ENCODE measurements around the gene MAML3.
A peak's percentile ranks its signal among the peaks of the same experiment; 100 is the strongest.

The MAML3 gene

DNA sequence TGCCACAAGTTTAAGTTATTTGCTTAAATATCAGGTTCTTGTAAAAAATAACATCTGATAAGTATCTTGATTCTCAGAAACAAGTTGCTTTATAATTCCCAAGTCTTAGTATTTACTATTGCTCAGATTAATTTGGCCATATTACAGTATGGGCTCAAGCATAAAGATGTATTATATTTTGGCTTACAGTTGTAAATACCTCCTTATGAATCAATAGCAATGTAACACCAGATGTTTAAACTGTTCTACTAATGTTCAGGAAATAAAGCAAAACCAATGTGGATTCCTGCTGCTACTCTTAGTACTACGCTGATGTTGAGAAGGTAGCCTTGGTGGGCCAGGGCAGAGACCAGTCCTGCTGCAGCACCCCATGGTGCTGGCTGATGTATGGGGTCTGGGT lies 385.6 kb downstream of the MAML3 start:
- no peak for DNase-seq

DNA sequence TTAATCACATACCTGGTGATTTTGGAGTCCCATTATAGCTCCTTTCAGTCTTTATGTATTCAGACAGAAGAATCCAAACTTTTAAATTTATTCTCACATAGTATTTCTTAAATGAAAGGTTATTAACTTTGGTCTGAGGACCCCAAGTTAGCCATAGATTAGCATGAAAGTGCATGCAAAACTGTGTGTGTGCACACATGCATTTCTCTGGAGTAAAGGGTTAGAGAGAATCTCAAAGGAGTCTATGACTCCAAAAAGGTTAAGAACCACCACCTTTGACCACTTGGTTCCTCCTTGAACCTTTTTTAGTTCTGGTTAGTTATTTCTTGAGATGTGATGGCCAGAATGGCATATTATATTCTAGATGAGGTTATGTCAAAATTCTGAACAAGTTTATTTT lies 386.4 kb downstream of the MAML3 start:
- DNase-seq, result no peak

DNA sequence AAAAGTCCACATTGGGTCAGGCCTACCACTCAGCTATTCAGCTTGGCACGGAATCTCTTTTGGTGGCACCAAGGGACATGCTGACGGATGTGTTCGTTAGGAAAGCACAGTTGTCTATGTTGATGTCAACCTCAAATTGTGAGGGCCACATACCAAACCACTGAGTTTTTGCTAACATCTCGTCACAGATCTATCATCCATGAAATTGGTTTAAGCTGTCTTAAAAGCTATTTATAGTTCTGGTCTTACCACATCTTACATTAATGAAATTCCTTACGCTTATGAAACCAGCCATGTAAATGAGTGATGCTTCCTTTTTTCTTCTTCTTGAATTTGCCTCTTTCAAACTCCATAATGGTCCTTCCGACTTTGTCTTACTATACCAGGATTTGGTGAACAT lies 386.8 kb downstream of the MAML3 start:
- no peak for DNase-seq

DNA sequence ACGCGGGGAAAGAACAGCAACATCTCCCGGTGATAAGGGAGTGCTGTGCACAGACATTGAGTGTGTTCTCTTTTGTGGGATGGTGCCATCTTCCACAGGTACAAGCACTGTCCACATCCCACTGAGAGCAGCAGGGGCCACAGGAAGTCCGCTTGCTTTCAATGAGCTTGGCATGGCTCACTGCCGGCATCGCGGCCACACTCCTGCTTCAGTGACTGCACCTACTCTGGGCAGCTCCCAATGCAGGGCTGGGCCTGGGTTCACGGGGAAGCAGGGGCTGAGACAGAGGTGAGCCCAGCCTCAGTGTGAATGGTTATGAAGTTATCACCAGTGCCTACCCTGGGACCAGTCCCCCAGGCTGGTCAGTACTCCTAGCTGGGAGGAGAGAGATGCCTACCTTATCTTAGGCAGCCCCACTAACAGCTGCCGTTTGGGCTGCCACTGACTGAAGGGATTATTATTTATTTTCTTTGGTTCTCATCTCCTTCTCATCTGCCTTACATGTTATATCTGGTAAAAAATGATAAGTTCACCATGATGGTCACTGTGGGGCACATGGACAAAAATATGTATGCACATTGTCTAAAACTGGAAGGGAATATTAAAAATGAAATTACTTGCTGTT lies 389.2 kb downstream of the MAML3 start:
- no peak for DNase-seq

DNA sequence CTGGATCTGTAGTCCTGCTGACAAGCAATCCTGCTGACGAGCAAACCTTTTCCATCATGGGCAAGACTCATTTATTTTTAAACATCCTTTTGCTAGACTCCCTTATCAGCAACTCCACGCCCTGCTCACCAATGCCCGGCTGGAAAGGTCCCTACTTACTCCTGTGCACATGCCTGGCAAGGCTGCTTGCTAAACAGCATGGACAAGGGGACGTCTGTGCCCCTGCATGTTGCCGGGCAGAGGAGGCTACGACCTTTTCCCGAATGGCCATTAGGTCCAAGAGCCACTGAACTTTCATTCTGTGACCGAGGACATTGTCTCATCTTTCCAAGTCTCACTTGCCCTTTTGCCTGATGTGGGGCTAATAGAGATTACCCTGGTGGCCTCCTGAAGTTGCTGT lies 389.8 kb downstream of the MAML3 start:
- no peak for DNase-seq

DNA sequence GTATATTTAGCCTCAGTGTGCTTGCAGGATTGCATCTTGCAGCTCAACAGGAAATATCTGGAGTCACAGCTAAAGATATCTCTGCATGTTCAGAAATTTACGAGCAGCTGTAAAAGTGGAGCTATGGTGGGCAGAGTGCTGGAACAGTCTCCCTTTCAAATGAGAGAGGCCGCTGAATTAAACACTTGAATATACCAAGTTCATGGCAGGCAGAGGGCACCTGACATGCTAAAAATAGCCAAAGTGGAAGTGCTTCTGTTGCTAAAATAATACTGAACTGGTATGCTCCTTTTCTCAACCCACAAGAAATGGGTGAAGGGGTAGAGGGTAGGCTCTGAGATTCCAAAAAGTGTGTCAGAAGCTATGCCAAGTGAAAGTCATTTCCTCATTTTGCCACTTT lies 390.3 kb downstream of the MAML3 start:
- peak in 5 of 56 donors; percentile 6 to 43 (median 16) for DNase-seq

DNA sequence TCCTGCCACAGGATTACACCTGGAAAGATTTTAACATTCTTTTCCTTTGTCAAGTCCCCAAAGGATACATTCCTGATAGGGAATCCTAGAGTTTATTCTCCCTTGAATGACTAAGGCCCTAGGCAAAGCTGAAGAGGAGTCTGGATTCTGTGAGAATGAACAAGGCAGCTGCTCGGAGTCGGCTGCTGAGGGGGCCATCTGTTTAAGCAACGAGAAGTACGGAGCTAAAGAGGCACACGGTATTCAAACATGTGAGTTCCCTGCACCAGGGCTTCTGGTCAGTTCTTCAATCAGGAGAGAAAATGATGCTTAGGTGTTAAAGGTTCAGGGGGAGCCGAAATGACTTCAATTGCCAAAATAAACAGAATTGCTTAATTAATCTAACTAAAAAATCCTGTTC lies 390.8 kb downstream of the MAML3 start:
- peak in 5 of 56 donors; percentile 12 to 39 (median 28) for DNase-seq

DNA sequence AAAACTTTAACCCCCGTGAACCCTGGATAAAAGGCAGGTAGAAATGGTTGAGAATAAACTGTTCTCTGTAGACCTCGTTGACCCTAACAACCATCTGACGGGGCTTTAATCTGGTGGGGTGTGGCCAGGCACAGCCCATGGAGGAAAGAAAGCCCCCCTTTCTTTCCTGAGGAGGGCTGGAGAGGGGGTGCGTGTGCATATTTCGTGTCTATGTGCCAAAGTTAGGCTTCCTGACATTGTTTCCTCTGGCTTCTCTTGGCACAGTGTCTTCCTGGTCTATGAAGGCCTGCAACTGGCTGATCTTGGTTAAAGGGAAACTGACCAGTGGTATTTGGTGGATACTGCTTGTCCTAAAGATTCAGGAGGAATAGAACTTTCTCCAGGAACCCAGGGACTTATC lies 391.3 kb downstream of the MAML3 start:
- no peak for DNase-seq

DNA sequence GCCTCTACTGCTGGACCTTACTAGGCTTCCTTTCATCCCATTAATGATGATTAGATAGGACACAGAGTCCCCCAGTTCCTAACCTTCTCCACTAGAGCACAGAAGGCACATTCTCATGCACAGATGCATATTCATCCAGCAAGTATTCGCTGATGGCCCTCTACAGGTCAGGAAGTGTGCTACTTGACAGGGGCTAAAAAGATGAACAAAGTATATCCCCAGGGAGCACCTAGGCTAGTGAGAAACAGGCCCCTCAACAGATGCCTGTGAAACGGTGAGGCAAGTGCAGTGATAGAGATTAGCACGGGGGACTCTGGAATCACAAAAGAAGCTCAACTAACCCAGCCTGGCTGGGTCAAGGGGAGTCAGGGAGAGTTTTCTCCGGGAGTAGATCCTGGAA lies 392.5 kb downstream of the MAML3 start:
- DNase-seq, result no peak

DNA sequence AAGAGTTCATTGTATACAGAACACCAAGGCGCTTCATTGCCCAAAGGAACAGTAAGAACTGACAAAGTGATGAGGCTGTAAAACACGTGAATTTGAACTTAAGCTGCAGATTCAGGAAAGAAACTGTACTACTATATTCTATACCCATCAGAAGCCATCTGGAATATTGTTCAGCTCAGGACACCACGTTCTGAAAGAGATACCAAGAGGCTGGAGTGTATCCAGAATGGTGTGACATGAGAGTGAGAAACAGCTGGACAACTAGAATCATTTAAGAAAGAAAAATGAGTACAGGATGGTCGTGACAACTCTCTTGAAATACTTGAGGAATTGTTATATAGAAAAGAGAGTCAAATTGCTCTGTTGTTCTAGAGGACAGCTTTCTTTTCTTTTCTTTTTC lies 393.4 kb downstream of the MAML3 start:
- no peak for DNase-seq

DNA sequence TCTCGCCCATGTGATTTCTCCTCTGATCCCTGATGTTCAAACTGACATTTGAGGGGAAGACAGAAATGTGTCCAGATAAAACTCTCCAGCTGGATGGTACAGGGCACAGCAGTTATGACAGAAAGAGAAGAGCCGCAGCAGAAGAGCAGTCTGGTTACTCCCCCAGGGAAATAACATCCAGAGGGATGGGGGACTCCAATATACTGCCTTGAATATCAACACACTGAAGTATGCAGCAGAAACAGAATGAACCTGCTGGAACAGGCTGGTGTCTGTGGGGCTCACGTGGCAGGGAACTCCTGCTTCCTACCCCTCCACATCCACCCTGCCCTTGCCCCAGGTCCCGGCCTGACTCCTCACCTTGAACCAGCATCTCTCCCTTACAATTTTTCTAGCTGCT lies 394.9 kb downstream of the MAML3 start:
- DNase-seq, result no peak

DNA sequence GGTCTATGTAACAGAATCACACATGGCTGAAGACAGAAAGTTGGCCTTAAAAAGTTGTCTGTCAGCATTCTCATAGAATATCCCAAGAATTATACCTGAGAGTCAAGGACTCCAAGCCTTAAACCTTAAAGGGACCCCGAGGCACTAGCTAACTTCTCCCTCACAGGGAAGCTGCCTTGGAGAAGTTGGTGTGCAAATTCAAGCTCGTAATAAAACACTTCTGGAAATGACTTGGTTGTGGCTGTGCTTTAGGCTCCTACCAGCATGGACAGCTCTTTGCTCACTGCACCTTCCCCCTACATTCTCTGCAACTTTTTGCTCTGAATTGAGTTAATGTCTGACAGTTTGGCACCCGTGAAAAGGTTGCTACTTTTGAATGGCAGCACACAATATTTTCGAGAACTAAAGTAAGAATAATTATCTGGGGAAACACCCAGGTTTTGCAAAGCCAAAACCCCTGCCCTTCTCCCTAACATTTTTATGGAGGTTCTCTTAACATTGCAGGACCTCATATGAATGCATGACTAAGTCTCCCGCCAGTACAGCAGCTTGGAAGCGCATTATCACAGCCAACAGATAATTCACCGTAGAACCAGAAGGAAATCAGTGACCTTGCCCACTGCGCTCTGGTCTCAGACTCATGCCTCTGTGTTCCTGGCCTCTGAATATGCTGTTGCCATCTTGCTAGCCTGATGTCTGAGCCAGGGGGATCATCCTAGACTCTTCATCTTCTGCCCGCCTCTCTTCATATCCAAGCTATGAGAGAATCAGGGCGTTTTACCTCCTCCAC lies 397.4 kb downstream of the MAML3 start:
- DNase-seq, result no peak

DNA sequence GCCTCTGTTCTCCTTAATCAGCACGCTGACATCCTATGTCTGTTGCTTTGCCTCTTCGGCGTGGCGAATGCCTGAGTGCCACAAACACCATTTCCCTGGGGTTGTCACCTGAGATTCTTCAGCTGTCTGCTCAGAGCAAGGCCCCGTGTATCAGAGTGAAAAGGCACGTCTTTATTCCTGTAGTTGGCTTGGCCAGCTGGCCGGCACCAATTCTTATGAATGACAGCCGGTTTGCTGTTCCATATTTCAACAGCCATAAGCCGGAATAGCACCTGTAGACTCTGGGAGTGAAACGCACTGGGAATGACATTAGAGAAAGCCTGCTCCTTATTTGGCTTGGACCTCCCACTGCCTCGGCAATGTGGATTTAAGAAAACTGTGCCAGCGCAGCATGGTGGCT lies 399.0 kb downstream of the MAML3 start:
- DNase-seq, result no peak

DNA sequence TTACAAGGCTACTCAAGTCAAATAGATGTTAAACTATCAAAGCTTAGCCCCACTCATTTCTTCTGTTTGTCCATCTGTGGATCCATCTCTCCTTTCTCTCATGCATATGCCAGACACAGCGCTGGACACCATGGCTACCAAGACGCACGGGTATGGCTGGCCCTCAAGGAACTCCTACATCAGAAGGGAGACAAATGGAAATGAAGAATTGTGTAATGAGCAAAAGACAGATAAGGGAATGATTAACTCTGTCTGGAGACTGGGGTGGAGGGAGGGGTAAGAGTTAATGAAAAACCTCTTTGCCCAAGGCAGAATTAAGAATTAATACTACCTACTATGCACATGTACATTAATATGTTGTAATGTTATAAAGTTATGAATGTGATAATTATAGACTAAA lies 400.3 kb downstream of the MAML3 start:
- no peak for DNase-seq

DNA sequence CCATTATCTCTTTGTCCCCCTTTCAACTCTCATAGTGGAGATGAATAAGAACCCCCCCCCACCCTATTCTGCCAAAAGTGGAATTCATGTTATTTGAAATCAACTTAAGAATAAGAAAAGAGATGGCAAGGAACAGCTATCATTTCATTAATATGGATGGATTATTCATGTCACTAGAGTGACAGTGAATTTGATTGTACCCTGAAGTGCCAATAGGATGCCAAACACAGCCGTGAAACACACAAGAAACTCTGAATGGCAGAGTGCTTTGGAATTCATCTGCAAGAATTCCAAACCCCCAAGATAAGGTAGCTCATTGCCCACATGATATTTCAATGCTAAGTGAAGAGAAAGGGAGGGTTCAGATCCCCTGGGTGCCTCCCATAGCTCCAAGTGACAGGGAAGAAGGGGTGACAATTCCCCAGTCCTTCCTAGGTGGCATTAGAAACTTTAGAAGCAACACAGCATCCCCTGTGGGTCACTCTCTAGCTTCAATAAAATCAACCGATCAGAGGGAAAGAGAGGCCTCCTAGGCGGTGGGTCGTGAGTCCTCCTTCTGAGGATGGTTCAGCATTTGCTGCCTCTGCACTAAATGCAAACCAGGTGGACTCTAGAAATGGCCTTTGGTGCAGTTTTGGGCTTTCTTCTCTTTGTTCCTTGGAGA lies 404.0 kb downstream of the MAML3 start:
- DNase-seq, result no peak

DNA sequence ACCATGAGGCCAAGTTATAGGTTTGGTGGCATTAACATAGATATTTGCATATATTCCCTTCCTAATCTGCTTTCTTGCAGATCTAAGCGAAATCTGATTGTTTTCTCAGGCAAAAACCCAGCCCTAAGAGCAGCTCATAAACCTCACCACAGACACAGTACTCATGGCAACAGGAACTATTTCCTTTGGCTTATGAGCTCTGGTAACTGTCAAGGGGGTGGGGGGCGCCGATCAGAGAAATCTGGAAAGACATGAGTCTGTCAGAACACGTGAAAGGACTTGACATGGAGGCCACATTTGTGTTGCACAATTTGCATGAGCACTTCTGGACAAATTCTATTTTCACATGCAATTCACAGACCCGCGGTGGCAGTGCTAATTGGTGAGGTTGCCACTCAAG lies 404.6 kb downstream of the MAML3 start:
- DNase-seq, result no peak

DNA sequence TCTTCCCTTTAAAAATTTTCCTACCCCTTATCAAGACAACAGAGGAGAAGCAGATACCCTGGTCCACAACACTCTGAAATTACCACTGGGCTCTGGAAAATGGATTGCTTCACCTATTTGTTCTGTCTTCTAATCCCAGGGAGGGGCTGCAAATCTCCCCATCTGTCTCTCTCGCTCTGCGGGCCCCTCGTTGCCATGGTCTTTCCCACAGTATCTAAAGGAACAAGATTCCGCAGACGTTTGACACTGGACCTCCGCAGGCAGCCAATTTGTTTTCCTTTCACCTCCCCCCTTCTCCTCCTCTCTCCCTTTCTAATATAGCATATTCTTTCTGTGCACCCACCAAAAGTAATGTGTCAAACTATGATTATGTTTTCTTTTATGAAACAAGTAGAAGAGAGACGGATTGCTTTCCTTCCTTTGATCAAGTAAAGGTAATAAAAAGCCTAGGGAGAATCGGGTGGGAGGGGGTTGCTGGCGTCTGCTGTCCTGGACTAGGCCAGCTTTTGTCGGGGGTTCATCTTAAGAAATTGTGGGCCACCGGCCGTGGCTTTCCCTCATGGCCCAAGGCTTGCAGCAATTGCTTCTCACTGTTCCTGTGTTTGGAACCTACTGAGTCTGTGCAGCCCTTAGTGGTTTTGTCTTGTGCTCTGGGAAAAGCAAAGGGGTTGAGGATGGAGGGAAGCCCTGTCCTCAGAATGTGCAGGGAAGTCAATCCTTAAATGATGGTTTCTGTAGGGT lies 407.4 kb downstream of the MAML3 start:
- DNase-seq, result no peak

DNA sequence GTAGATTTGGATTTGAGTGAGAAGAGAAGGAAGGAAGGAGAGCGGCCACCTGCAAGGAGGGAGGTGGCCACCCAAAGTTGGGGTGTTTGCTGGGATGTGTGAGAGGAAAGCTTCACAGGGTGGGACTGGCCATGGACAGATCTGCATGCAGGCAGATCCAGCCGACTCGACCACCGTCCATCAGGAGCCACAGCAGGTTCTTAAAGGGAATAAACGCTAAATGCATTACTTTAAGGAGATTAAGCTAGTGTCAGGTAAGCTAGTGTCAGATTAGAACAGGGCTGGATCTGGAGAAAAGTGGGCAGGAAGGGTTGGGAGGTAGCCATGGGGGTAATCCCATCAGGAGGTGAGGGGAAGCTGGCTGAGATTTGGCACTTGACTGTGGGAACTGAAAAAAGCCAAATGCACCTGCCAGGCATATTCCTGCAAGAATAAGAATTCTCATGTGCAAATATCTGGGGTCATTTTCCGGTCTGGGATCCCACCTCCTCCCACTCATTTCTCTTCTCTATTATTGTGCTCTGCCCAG lies 408.8 kb downstream of the MAML3 start:
- no peak for DNase-seq

DNA sequence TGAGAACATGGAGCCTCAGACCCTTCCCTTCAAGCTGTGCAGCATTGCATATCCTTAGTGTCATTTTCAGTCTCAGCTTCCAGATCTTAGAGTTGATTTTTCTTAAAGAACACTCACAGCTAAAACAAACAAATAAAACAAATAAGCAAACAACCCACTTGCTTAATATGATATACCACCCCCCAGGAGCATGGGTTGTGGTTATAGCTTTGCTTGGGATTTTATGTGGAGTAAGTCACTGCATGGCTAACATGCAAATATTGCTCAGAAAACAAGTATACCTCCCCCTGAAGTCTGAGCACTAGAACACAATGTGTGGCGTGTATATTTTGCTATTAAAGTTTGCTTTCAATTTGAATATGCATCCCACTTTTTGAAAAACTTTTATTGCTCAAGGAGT lies 409.8 kb downstream of the MAML3 start:
- no peak for DNase-seq

DNA sequence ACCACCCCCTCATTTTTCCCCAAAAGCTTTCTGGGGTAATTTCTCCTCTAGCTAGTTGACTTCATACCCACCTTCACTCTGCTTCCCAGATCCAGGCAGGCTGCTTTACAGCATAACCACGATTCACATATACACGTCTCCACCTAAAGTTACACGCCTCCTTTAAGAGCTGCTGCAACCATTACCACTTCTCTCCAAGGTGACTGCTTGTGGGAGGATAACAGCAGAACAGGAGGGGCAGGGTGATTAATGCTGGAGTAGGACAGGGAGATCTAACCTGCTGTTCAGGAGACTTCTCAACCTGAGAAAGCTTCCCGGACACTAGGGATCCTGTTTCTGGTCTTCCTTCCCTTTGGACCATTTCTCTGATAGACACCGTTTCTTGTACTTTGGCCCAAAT lies 411.0 kb downstream of the MAML3 start:
- DNase-seq, result no peak

DNA sequence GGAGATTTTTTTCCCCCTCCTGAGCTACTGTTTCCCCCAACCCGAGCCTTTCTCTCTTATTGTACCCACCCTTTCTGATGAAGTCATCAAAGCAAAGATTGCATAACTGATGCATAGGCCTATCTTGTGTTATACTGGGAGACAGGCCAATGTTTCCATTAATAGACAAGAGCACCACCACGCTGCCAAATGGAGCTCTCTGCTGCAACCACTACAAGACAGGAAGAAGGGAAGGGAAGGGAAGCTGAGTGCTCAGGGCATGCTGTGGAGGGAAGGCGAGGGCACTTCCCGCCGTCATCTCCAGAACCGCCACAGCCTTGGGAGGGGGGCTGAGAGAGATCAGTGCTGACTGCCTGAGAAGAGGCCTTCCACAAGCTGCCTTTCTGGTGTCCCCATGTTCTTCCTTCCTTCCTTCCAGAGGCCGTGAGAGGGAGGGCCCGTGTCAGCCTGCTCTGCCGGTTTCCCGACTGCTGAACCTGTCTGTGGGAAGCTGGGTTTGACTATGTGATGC lies 413.4 kb downstream of the MAML3 start:
- peak in 52 of 56 donors; percentile 16 to 83 (median 48) for DNase-seq

DNA sequence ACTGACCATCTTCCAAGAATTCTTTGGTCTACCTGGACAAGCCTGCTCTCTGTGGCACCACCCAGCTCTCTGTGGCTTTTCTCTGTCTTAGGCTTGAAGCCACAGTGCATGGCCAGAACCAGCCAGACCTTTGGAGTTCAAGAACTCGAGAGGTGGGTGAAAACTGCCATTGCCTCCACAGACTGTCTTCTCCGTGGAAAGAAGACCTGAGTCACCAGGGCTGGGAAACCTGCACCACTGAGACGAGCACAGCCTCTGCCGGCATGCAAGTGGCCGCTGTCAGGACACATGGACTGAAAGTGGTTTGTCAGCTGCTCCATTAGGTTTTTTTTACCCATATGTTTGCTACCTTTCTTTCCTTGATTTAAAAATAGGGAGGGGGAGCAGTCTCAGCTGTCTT lies 413.9 kb downstream of the MAML3 start:
- peak in 21 of 56 donors; percentile 7 to 71 (median 34) for DNase-seq
